Endothelial cell of umbilical vein (primary cell): ENCODE measurements around the gene THSD7B. TPM values are rescaled to one million over a fixed set of nuclear protein-coding genes. Genes with fewer than 3 reads are reported as not detected.

ENCODE experiments used
- BruUV-seq: library from RNA; stranded (reverse); fragments of 400-500 nt; replicated peaks from 2 replicates; lab custom pipeline; 2021; lab: Mats Ljungman, UMichigan
- CTCF ChIA-PET: fragments of 300-600, 350-600 bp; sonication (Branson Sonifier 250); formaldehyde crosslinking; loops from one replicate; lab custom pipeline; 2021; ENCODE audit warnings: antibody characterized with exemption, inconsistent platforms; lab: Charles Lee
- POLR2A ChIA-PET: fragments of 300-600, 350-600 bp; sonication (Branson Sonifier 250); formaldehyde crosslinking; loops from one replicate; lab custom pipeline; 2021; ENCODE audit warnings: antibody characterized with exemption, inconsistent platforms; lab: Charles Lee
- DNase-seq: peaks from one replicate; pipeline ENCODE4 v3.0.0-alpha.2; 2011; ENCODE audit warnings: low read depth, low spot score
- FAIRE-seq: peaks from 2 replicates; lab custom pipeline; 2011; peaks lifted over from hg19 to GRCh38; lab: Jason Lieb, UNC
- H2AFZ ChIP-seq: 2 replicates; pipeline ENCODE4 v1.6.0; 2012; ENCODE audit warnings: low read depth, low read length, control low read depth, inconsistent platforms
- H3K27ac ChIP-seq: 2 replicates; pipeline ENCODE4 v1.5.1; 2011; ENCODE audit warnings: low read depth, mild to moderate bottlenecking, control low read depth, low read length, moderate library complexity; ENCODE audit not compliant: insufficient read depth
- H3K27me3 ChIP-seq, 2 experiments: 2 replicates each; pipeline versions ENCODE4 v1.6.0 to v1.6.1; 2011; ENCODE audit warnings: low read length in 2 of 2, mixed read lengths in 1 of 2; ENCODE audit not compliant: control insufficient read depth in 2 of 2, insufficient read depth in 2 of 2
- H3K36me3 ChIP-seq, 2 experiments: 2 replicates in 1 of 2; 3 replicates in 1 of 2; pipeline ENCODE4 v1.5.1; 2011; ENCODE audit warnings: low read length in 2 of 2, mild to moderate bottlenecking in 1 of 2, moderate library complexity in 1 of 2; ENCODE audit not compliant: control insufficient read depth in 2 of 2, insufficient read depth in 2 of 2; ENCODE audit errors: extremely low read depth in 1 of 2
- H3K4me1 ChIP-seq: 3 replicates; pipeline ENCODE4 v1.5.1; 2011; ENCODE audit warnings: mild to moderate bottlenecking, low read length; ENCODE audit not compliant: control insufficient read depth, insufficient read depth; ENCODE audit errors: extremely low read depth
- H3K4me2 ChIP-seq: 2 replicates; pipeline ENCODE4 v1.6.1; 2011; ENCODE audit warnings: low read length, control low read depth, mixed read lengths; ENCODE audit not compliant: insufficient read depth
- H3K4me3 ChIP-seq, 3 experiments: fragments of 200-600 bp in 1 of 3; sonication (generic), shearing (Covaris generic) in 1 of 3; replicated peaks in 1 of 3; 2 replicates each; pipeline ENCODE4 v1.5.1; 2011 to 2016; ENCODE audit warnings: control low read depth in 3 of 3, low read length in 3 of 3, mild to moderate bottlenecking in 2 of 3, inconsistent platforms in 1 of 3, low read depth in 1 of 3, moderate library complexity in 1 of 3; ENCODE audit not compliant: insufficient read depth in 1 of 3
- H3K79me2 ChIP-seq: 2 replicates; pipeline ENCODE4 v1.6.0; 2012; ENCODE audit warnings: low read length, inconsistent platforms; ENCODE audit not compliant: control insufficient read depth, insufficient read depth
- H3K9ac ChIP-seq: replicated peaks from 2 replicates; pipeline ENCODE3; 2011; ENCODE audit warnings: low read length, control low read depth; ENCODE audit not compliant: insufficient read depth; ENCODE audit errors: extremely low read depth
- H3K9me1 ChIP-seq: replicated peaks from 3 replicates; pipeline ENCODE4 v1.6.0; 2011; ENCODE audit warnings: mild to moderate bottlenecking, low read length; ENCODE audit not compliant: control insufficient read depth, insufficient read depth; ENCODE audit errors: extremely low read depth
- H3K9me3 ChIP-seq: replicated peaks from 2 replicates; pipeline ENCODE4 v1.5.1; 2012; ENCODE audit warnings: low read length, inconsistent platforms; ENCODE audit not compliant: control insufficient read depth, insufficient read depth
- H4K20me1 ChIP-seq: replicated peaks from 2 replicates; pipeline ENCODE3; 2011; ENCODE audit warnings: mild to moderate bottlenecking, low read length; ENCODE audit not compliant: control insufficient read depth, insufficient read depth; ENCODE audit errors: extremely low read depth
- EZH2 ChIP-seq: IDR thresholded peaks from 2 replicates; pipeline ENCODE4 v1.6.1; 2012; ENCODE audit warnings: borderline replicate concordance, low read depth, mild to moderate bottlenecking, moderate library complexity, low read length, inconsistent platforms; ENCODE audit not compliant: severe bottlenecking
- FOS ChIP-seq: IDR thresholded peaks from 2 replicates; pipeline ENCODE4 v1.6.1; 2011; ENCODE audit warnings: mild to moderate bottlenecking, low read length, moderate library complexity, borderline replicate concordance; ENCODE audit not compliant: insufficient read depth
- GATA2 ChIP-seq: IDR thresholded peaks from 2 replicates; pipeline ENCODE4 v1.7.0; 2011; ENCODE audit warnings: low read depth, mild to moderate bottlenecking, moderate library complexity, mixed read lengths, low read length; ENCODE audit not compliant: insufficient read length, insufficient read depth
- JUN ChIP-seq: IDR thresholded peaks from 2 replicates; pipeline ENCODE4 v1.6.1; 2011; ENCODE audit warnings: borderline replicate concordance, low read depth; ENCODE audit not compliant: insufficient read length, insufficient read depth
- MAX ChIP-seq: IDR thresholded peaks from 2 replicates; pipeline ENCODE4 v1.6.1; 2011; ENCODE audit not compliant: insufficient read depth, insufficient read length
- MYC ChIP-seq: IDR thresholded peaks from one replicate; pipeline ENCODE4 v1.6.1; 2011; ENCODE audit warnings: mild to moderate bottlenecking, low read depth, low read length
- POLR2A ChIP-seq: IDR thresholded peaks from 2 replicates; pipeline ENCODE4 v1.6.1; 2012; ENCODE audit warnings: low read depth, mild to moderate bottlenecking, control low read depth, low read length
- POLR2AphosphoS5 ChIP-seq: IDR thresholded peaks from 2 replicates; pipeline ENCODE4 v1.6.1; 2012; ENCODE audit warnings: low read depth, mild to moderate bottlenecking, control low read depth, low read length, moderate library complexity; ENCODE audit not compliant: insufficient read depth
- dilution Hi-C: fragments of 300-500 bp; cut with MboI; formaldehyde crosslinking; loops from one replicate; pipeline ENCODE4 v1.15.0; 2019; ENCODE audit warnings: low sequenced_read_pairs; ENCODE audit not compliant: extremely low pct_ligation_motif_present
- intact Hi-C: fragments of 100-400 bp; cut with micrococcal nuclease; formaldehyde crosslinking; loops from one replicate; pipeline ENCODE4 v1.10.0; 2022
- polyA plus RNA-seq, 4 experiments: library from polyadenylated mRNA; depleted of rRNA in 3 of 4; stranded (reverse) in 3 of 4; unstranded in 1 of 4; fragments of >200 nt; gene quantifications; 2 replicates each; pipeline versions ENCODE4 v1.2.1 to v1.2.3, GENCODE V29; 2011 to 2012; ENCODE audit warnings: missing spikeins in 1 of 4
- total RNA-seq: library from RNA; stranded (reverse); gene quantifications from 2 replicates; pipeline ENCODE4 v1.2.3, GENCODE V29; 2021
- TF ChIP-seq, protein P1 (sequence below), 2 donors: IDR thresholded peaks; 1 replicate in 1 of 2; 2 replicates in 1 of 2; pipeline ENCODE4 v1.5.1; 2011; ENCODE audit warnings: low read length in 2 of 2, mild to moderate bottlenecking in 2 of 2, moderate library complexity in 2 of 2, control low read depth in 1 of 2, inconsistent platforms in 1 of 2, low read depth in 1 of 2; ENCODE audit not compliant: insufficient read depth in 1 of 2; ENCODE audit errors: extremely low read depth in 1 of 2

Gene THSD7B
- total and polyA plus RNA-seq, 2 donors (not counting 3 experiments of a cell fraction or from before 2014, with no cell fraction given) = 0.04 TPM; not detected in 1

DNA sequence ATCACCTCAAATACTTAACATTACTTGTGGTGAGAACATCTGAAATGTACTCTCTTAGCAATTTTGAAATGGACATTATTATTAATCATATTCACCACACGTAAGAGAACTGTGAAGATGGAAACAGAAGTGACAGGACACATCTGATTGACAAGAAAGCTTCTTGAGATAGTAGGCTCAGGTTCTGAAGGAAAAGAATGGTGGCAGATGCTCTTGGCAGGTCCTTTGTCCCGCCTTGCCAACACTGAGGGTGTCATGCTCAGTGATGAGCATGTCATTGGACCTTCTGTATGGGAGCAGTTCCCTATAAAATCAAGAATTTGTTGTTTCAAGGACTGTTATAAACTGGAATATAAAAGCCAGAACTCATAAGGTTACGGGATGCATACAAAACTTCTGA lies 428.1 kb downstream of the THSD7B start:
- Histone ChIP-seq H4K20me1 (no peaks in the 10 kb centered on the region), H3K9ac (no peak overlapping the region), H3K4me1 (no peaks in the 10 kb centered on the region), H3K27me3 (no peaks in the 10 kb centered on the region), H3K36me3 (no peaks in the 10 kb centered on the region), H3K27ac (no peak overlapping the region), H3K9me3 (no peaks in the 10 kb centered on the region), H3K4me3 (no peak overlapping the region), H3K4me2 (no peak overlapping the region), H3K79me2 (no peaks in the 10 kb centered on the region), H3K9me1 (no peaks in the 10 kb centered on the region), H2AFZ (no peak overlapping the region)
- ChIA-PET CTCF (no interaction called here), POLR2A (no interaction called here)
- no peak for TF ChIP-seq POLR2A
- FAIRE-seq (no peak), DNase-seq (no peak)
- intact Hi-C loops (no loop called here), dilution Hi-C loops (no loop called here)
- BruUV-seq = no TSS peak

- intact Hi-C loops = no loop called here
- ChIA-PET CTCF (interaction anchor here (1.6 kb wide), 1 partner anchor 13 kb away, joined by 3 read pairs; no protein-coding TSS in a partner anchor), POLR2A (no interaction called here)
- no peak overlapping the region for H3K9ac ChIP-seq
- H3K27me3 ChIP-seq = no peaks in the 10 kb centered on the region
- no peaks in the 10 kb centered on the region for H3K36me3 ChIP-seq
- no TSS peak for BruUV-seq
- no peaks in the 10 kb centered on the region for H3K9me1 ChIP-seq
- no peaks in the 10 kb centered on the region for H3K4me1 ChIP-seq
- H3K4me3 ChIP-seq = no peak overlapping the region
- no peaks in the 10 kb centered on the region for H3K79me2 ChIP-seq
- FAIRE-seq (no peak), DNase-seq (no peak)
- H3K27ac ChIP-seq = no peak overlapping the region
- H3K4me2 ChIP-seq = no peak overlapping the region
- dilution Hi-C loops = no loop called here
- H2AFZ ChIP-seq = no peak overlapping the region
- no peaks in the 10 kb centered on the region for H3K9me3 ChIP-seq
- H4K20me1 ChIP-seq = no peaks in the 10 kb centered on the region
- TF ChIP-seq GATA2 (no peak), MAX (no peak), FOS (no peak), EZH2 (no peak), POLR2A (no peak), POLR2AphosphoS5 (no peak), JUN (no peak), MYC (no peak)
- TF ChIP-seq, protein P1, sequence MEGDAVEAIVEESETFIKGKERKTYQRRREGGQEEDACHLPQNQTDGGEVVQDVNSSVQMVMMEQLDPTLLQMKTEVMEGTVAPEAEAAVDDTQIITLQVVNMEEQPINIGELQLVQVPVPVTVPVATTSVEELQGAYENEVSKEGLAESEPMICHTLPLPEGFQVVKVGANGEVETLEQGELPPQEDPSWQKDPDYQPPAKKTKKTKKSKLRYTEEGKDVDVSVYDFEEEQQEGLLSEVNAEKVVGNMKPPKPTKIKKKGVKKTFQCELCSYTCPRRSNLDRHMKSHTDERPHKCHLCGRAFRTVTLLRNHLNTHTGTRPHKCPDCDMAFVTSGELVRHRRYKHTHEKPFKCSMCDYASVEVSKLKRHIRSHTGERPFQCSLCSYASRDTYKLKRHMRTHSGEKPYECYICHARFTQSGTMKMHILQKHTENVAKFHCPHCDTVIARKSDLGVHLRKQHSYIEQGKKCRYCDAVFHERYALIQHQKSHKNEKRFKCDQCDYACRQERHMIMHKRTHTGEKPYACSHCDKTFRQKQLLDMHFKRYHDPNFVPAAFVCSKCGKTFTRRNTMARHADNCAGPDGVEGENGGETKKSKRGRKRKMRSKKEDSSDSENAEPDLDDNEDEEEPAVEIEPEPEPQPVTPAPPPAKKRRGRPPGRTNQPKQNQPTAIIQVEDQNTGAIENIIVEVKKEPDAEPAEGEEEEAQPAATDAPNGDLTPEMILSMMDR (IDR thresholded peaks at IDR 0.05; ENCODE audit: extremely low read depth in 1 of 2, insufficient read depth in 1 of 2, low read depth in 1 of 2, low read length in 2 of 2) = no peak
Observed at GRCh38 chr2:137194111-137194510, 428.8 kb downstream of the THSD7B start.
